Breast epithelium (tissue), 4 donors: ENCODE measurements around the gene SULT6B1. TPM values are rescaled to one million over a fixed set of nuclear protein-coding genes. Genes with fewer than 3 reads are reported as not detected.

ENCODE experiments used
- DNase-seq, 2 donors: peaks; one replicate each; pipeline ENCODE4 v3.0.0-alpha.2; 2019; ENCODE audit warnings: low spot score in 2 of 2
- H3K27ac ChIP-seq, 2 donors: fragments of 200-600 bp; sonication (generic) in 1 of 2; one replicate each; pipeline ENCODE4 v1.5.1; 2016 to 2019; ENCODE audit warnings: mild to moderate bottlenecking in 1 of 2
- H3K27me3 ChIP-seq, 2 donors: fragments of 200-600 bp; sonication (generic) in 1 of 2; one replicate each; pipeline versions ENCODE4 v1.5.1 to v1.6.0; 2017 to 2019; ENCODE audit warnings: control low read depth in 1 of 2, mild to moderate bottlenecking in 1 of 2
- H3K36me3 ChIP-seq: fragments of 200-600 bp; one replicate; pipeline ENCODE4 v1.5.1; 2019
- H3K4me1 ChIP-seq, 2 donors: fragments of 200-600 bp; sonication (generic); one replicate each; pipeline ENCODE4 v1.5.1; 2016 to 2019; ENCODE audit warnings: control low read depth in 1 of 2
- H3K4me3 ChIP-seq, 3 donors: fragments of 200-600 bp; sonication (generic); 1 replicate in 2 of 3; 2 replicates in 1 of 3; pipeline ENCODE4 v1.5.1; 2016 to 2019; ENCODE audit warnings: mild to moderate bottlenecking in 3 of 3, moderate library complexity in 2 of 3
- H3K9me3 ChIP-seq, 2 donors: fragments of 200-600 bp; sonication (generic) in 1 of 2; one replicate each; pipeline ENCODE4 v1.5.1; 2016 to 2019; ENCODE audit warnings: control low read depth in 1 of 2
- POLR2A ChIP-seq: fragments of 450-650 bp; IDR thresholded peaks from one replicate; pipeline ENCODE4 v1.6.1; 2016; ENCODE audit warnings: antibody characterized with exemption, mild to moderate bottlenecking, moderate library complexity
- POLR2AphosphoS5 ChIP-seq, 3 donors: sonication (generic); formaldehyde crosslinking; IDR thresholded peaks; one replicate each; pipeline ENCODE4 v1.6.1; 2017; ENCODE audit warnings: antibody characterized with exemption in 3 of 3
- intact Hi-C: fragments of 100-400 bp; cut with DNase I; formaldehyde crosslinking; loops from one replicate; pipeline ENCODE4 v1.15.1; 2023; ENCODE audit warnings: low total_unique reads
- total RNA-seq, 3 donors: library from RNA; depleted of rRNA; stranded (reverse); fragments of >200 nt; gene quantifications; one replicate each; pipeline ENCODE4 v1.1.0, GENCODE V29; 2016
- TF ChIP-seq, protein P1 (sequence below), 3 donors: fragments of 450-650 bp; IDR thresholded peaks; one replicate each; pipeline ENCODE4 v1.5.1; 2016 to 2017; ENCODE audit warnings: antibody characterized with exemption in 3 of 3, mild to moderate bottlenecking in 3 of 3, moderate library complexity in 3 of 3

Gene SULT6B1
- total RNA-seq, 3 donors from 2014 or later, result not detected

DNA sequence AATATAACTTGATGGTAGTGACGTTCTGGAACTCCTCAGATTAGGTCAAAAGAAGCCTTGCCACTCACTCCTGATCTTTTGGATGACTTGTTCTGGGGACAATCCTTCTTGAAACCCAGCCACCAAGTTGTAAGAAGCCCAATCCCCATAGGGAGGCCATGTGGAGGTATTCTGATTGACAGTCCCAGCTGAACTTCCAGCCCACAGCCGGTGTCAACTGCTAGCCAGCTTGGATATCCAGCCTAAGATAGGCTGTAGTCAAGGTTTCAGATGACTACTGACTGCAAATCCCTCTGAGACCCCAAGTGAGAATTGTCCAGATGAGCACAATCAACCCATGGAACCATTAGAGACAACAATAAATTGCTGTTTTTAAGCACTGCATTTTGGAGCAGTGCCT lies 63.1 kb downstream of the SULT6B1 start:
- H3K4me1 ChIP-seq, result no peaks in the 10 kb centered on the region
- no peak overlapping the region for H3K27ac ChIP-seq
- no peaks in the 10 kb centered on the region for H3K9me3 ChIP-seq
- H3K4me3 ChIP-seq, result no peak overlapping the region
- no peaks in the 10 kb centered on the region for H3K36me3 ChIP-seq
- H3K27me3 ChIP-seq, result no peaks in the 10 kb centered on the region
- DNase-seq, result no peak
- intact Hi-C loops, result no loop called here
- TF ChIP-seq, protein P1, sequence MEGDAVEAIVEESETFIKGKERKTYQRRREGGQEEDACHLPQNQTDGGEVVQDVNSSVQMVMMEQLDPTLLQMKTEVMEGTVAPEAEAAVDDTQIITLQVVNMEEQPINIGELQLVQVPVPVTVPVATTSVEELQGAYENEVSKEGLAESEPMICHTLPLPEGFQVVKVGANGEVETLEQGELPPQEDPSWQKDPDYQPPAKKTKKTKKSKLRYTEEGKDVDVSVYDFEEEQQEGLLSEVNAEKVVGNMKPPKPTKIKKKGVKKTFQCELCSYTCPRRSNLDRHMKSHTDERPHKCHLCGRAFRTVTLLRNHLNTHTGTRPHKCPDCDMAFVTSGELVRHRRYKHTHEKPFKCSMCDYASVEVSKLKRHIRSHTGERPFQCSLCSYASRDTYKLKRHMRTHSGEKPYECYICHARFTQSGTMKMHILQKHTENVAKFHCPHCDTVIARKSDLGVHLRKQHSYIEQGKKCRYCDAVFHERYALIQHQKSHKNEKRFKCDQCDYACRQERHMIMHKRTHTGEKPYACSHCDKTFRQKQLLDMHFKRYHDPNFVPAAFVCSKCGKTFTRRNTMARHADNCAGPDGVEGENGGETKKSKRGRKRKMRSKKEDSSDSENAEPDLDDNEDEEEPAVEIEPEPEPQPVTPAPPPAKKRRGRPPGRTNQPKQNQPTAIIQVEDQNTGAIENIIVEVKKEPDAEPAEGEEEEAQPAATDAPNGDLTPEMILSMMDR (IDR thresholded peaks at IDR 0.05), result no peak
- TF ChIP-seq POLR2A (no peak), POLR2AphosphoS5 (IDR thresholded peaks at IDR 0.05) (no peak)

DNA sequence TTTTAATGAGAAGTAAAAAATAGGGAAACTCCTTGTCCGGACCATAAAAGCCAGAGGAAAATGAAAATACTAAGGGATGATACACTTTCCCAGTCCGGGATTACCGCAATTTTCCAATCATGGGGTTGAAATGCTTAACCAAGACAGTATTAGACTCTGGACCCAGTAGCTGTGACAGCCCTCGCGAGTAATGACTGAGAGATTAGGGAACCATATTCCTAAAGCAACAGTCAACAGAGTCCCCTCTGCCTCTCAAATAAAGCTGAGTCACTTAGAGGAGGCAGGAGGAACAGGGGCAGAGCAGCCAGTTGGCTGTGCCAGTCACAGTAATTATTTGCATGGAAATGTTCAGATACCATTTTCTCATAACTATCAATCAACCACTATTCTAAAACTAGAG lies 69.3 kb downstream of the SULT6B1 start:
- no peaks in the 10 kb centered on the region for H3K9me3 ChIP-seq
- no peak overlapping the region for H3K4me3 ChIP-seq
- intact Hi-C loops, result loop anchor here (10.0 kb wide), 1 partner anchor 1244 kb away; no protein-coding TSS in a partner anchor
- no peak for DNase-seq
- no peak overlapping the region for H3K27ac ChIP-seq
- TF ChIP-seq POLR2A (no peak), POLR2AphosphoS5 (IDR thresholded peaks at IDR 0.05) (no peak)
- TF ChIP-seq, protein P1 (IDR thresholded peaks at IDR 0.05), result no peak
- no peaks in the 10 kb centered on the region for H3K4me1 ChIP-seq
- H3K36me3 ChIP-seq, result no peaks in the 10 kb centered on the region
- H3K27me3 ChIP-seq, result no peaks in the 10 kb centered on the region

Other genes starting within 250 kb of the SULT6B1 start
- 10 to 100 TPM; 27.2 to 35.1 (median 32.5) TPM for gene STRN, start 222.1 kb downstream of the SULT6B1 start, total RNA-seq
- 10 to 100 TPM; 35.7 to 64.2 (median 36.5) TPM for gene HEATR5B, start 104.3 kb downstream of the SULT6B1 start, total RNA-seq
- gene GPATCH11, start 104.2 kb downstream of the SULT6B1 start, total RNA-seq, result 10 to 100 TPM in 2 of 3 donors, 1 to 10 TPM in 1; 8.9 to 38.7 (median 10.2) TPM
- 10 to 100 TPM; 22.3 to 33.2 (median 23.5) TPM for gene EIF2AK2, start 31.7 kb downstream of the SULT6B1 start, total RNA-seq
- 10 to 100 TPM; 19.4 to 43.0 (median 21.6) TPM for gene CEBPZOS, start 7.8 kb upstream of the SULT6B1 start, total RNA-seq
- gene CEBPZ, start 42.9 kb upstream of the SULT6B1 start, total RNA-seq, result 10 to 100 TPM; 37.9 to 51.1 (median 46.9) TPM
- 10 to 100 TPM; 13.3 to 29.0 (median 20.6) TPM for gene NDUFAF7, start 43.0 kb upstream of the SULT6B1 start, total RNA-seq
- gene PRKD3, start 136.2 kb upstream of the SULT6B1 start, total RNA-seq, result 10 to 100 TPM; 46.5 to 57.4 (median 56.2) TPM
- gene QPCT, start 156.0 kb upstream of the SULT6B1 start, total RNA-seq, result 10 to 100 TPM in 1 of 3 donors, 1 to 10 TPM in 2; 3.7 to 12.5 (median 5.2) TPM